GM18519 (cell line): Measurements from ENCODE around the gene SPRYD4.

Experiments used
- ATAC-seq: cut with Tn5 transposase; IDR thresholded peaks from one replicate; pipeline ENCODE4 v1.9.1; 2021; ENCODE audit warnings: mild to moderate bottlenecking, moderate library complexity; ENCODE audit not compliant: unreplicated experiment, low FRiP score

SPRYD4 gene

GRCh38 chr12:56520048-56520447 is 51.7 kb downstream of the SPRYD4 start:
- no peak for ATAC-seq

- no peak for ATAC-seq
Observed at GRCh38 chr12:56520506-56520905, 52.1 kb downstream of the SPRYD4 start.

GRCh38 chr12:56521209-56521589 is 52.8 kb downstream of the SPRYD4 start:
- no peak for ATAC-seq

- ATAC-seq: no peak
Observed at GRCh38 chr12:56521590-56522371, 53.4 kb downstream of the SPRYD4 start, which contains the start of gene RBMS2. Gene RBMS2, plus strand, starts transcription at chr12:56521820. Its CDS starts 204 bp downstream, at chr12:56522024.

GRCh38 chr12:56522411-56523193 is 54.2 kb downstream of the SPRYD4 start:
- ATAC-seq: no peak

GRCh38 chr12:56528846-56529245 is 60.5 kb downstream of the SPRYD4 start:
- no peak for ATAC-seq
